Endothelial cell (in vitro differentiated cells): Measurements from ENCODE around the gene NSDHL. TPM values are rescaled to one million over a fixed set of nuclear protein-coding genes. Genes with fewer than 3 reads are reported as not detected.

ENCODE experiments used
- DNase-seq: peaks from one replicate; pipeline ENCODE4 v3.0.0; 2021; ENCODE audit warnings: low spot score
- H3K27ac Mint-ChIP-seq: one replicate; pipeline ENCODE4 v1.8.0; 2021; ENCODE audit warnings: mixed read lengths, inconsistent platforms; ENCODE audit not compliant: unreplicated experiment
- H3K27me3 Mint-ChIP-seq: one replicate; pipeline ENCODE4 v1.8.0; 2021; ENCODE audit warnings: mild to moderate bottlenecking, moderate library complexity, mixed read lengths, inconsistent platforms; ENCODE audit not compliant: unreplicated experiment
- H3K36me3 Mint-ChIP-seq: one replicate; pipeline ENCODE4 v1.8.0; 2021; ENCODE audit warnings: mild to moderate bottlenecking, low read depth, mixed read lengths, inconsistent platforms; ENCODE audit not compliant: unreplicated experiment
- H3K4me1 Mint-ChIP-seq: one replicate; pipeline ENCODE4 v1.8.0; 2021; ENCODE audit warnings: mild to moderate bottlenecking, mixed read lengths, inconsistent platforms; ENCODE audit not compliant: unreplicated experiment
- H3K4me3 Mint-ChIP-seq: one replicate; pipeline ENCODE4 v1.8.0; 2021; ENCODE audit warnings: mild to moderate bottlenecking, mixed read lengths, inconsistent platforms; ENCODE audit not compliant: unreplicated experiment
- H3K9me3 Mint-ChIP-seq: one replicate; pipeline ENCODE4 v1.8.0; 2021; ENCODE audit warnings: mixed read lengths, inconsistent platforms; ENCODE audit not compliant: unreplicated experiment
- total RNA-seq: library from RNA; stranded (reverse); fragmentation: NEBNext Ultra II Directional; extraction: Animal tissue kit (Norgen Biotek cat#: 25700); gene quantifications from one replicate; pipeline ENCODE4 v1.2.1, GENCODE V29; 2021; ENCODE audit not compliant: unreplicated experiment
- TF ChIP-seq, protein P1 (sequence below): fragments of 200-600 bp; sonication (generic); IDR thresholded peaks from one replicate; pipeline ENCODE4 v1.5.0; 2021; ENCODE audit warnings: antibody characterized with exemption; ENCODE audit not compliant: unreplicated experiment

Gene NSDHL
- total RNA-seq, 1 donor from 2014 or later = 26.5 TPM

DNA sequence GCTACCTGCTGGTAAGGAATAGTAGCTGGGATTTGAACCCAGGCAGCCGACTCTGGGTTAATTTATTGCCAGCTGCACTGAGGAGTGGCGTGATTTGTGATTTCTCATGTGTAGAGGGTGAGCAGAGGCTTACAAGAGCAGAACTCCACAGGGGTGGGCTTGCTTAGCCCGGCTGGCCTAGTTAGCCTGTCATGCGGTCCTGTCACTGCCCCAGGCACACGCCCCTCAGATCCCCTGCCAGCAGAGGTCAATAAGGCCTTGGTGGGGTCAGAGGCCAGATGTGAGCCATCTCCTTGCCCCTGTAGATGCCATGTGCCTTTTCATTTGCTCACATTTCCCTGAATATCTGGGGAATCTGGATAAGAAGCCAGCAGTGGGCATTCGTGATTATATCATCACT lies 13.4 kb downstream of the NSDHL start:
- Mint-ChIP-seq H3K4me1 (no peaks in the 10 kb centered on the region), H3K4me3 (no peak overlapping the region), H3K27ac (no peak overlapping the region), H3K9me3 (no peaks in the 10 kb centered on the region), H3K27me3 (peaks cover 1% of the 10 kb centered on the region), H3K36me3 (no peaks in the 10 kb centered on the region)
- TF ChIP-seq, protein P1, sequence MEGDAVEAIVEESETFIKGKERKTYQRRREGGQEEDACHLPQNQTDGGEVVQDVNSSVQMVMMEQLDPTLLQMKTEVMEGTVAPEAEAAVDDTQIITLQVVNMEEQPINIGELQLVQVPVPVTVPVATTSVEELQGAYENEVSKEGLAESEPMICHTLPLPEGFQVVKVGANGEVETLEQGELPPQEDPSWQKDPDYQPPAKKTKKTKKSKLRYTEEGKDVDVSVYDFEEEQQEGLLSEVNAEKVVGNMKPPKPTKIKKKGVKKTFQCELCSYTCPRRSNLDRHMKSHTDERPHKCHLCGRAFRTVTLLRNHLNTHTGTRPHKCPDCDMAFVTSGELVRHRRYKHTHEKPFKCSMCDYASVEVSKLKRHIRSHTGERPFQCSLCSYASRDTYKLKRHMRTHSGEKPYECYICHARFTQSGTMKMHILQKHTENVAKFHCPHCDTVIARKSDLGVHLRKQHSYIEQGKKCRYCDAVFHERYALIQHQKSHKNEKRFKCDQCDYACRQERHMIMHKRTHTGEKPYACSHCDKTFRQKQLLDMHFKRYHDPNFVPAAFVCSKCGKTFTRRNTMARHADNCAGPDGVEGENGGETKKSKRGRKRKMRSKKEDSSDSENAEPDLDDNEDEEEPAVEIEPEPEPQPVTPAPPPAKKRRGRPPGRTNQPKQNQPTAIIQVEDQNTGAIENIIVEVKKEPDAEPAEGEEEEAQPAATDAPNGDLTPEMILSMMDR = no peak
- no peak for DNase-seq

DNA sequence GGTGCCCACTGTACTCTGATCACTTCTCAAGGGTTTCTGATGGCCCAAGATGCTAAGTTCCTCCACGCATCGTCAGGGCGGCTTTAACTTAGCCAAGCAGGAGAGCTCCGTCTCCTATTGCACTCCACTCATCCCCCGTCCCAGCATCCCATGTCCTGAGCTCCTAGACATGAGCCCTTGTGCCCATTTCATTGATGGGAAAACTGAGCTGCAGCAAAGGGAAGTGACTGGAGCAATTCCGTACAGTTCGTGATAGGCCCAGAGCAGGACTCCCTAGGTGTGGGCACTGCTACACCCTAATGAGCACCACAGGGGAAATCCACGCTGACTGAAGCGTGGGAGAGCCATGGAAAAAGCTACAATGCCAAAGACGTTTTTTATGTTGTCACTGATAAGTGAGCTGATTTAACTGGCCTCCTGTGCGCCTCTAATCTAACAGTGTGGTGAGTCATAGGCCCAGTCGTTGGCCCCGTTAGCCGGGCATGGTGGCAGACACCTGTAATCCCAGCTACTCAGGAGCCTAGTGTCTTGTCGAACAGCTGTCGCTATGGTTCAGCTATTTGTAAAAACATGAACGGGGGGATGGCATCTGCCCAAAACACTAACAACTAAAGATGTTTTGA lies 14.9 kb downstream of the NSDHL start:
- Mint-ChIP-seq H3K9me3 (no peaks in the 10 kb centered on the region), H3K27ac (no peak overlapping the region), H3K4me1 (no peaks in the 10 kb centered on the region), H3K36me3 (no peaks in the 10 kb centered on the region), H3K4me3 (no peak overlapping the region), H3K27me3 (peaks cover 1% of the 10 kb centered on the region)
- DNase-seq = no peak
- TF ChIP-seq, protein P1 = no peak

DNA sequence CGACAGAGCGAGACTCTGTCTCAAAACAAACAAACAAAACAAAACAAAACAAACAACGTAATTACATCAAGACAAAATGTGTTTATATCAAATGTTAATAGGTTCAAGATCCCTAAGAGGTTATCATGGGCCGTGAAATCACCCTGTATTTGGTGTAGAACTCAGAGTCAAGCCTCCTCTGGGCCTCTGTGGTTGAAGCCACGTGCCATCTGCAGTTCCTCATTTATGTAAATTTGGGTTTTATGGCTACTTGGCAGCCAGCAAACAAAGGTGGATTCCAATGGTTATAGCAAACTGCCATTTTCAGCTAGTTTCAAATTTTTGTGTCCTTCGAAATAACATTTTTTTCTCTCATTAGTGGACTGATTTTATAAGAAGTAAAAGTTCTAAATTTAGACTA lies 16.4 kb downstream of the NSDHL start:
- peaks cover 6% of the 10 kb centered on the region for H3K36me3 Mint-ChIP-seq
- TF ChIP-seq, protein P1 = no peak
- no peak for DNase-seq
- no peak overlapping the region for H3K4me3 Mint-ChIP-seq
- no peaks in the 10 kb centered on the region for H3K4me1 Mint-ChIP-seq
- no peak overlapping the region for H3K27ac Mint-ChIP-seq
- no peaks in the 10 kb centered on the region for H3K9me3 Mint-ChIP-seq
- H3K27me3 Mint-ChIP-seq = peaks cover 1% of the 10 kb centered on the region

DNA sequence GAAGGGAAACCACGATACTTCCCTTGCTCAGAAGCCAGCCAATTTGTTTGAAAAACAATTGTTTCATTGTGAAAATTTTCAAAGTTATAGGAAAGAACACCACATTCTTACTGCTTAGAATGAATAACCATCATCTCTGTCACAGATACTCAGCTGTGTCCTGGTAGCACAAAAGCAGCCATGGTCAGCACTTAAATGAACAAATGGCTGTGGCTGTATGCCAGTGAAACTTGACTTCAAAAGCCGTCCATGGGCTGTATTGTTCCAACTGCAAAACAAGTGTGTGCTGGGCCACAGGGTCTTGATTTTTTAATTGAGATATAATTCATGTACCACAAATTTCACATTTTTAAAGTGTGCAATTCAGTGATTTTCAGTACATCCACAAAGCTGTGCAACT lies 19.6 kb downstream of the NSDHL start:
- no peaks in the 10 kb centered on the region for H3K9me3 Mint-ChIP-seq
- no peak overlapping the region for H3K27ac Mint-ChIP-seq
- no peak for DNase-seq
- H3K36me3 Mint-ChIP-seq = peaks cover 21% of the 10 kb centered on the region
- TF ChIP-seq, protein P1 = no peak
- H3K4me1 Mint-ChIP-seq = no peaks in the 10 kb centered on the region
- no peak overlapping the region for H3K4me3 Mint-ChIP-seq
- peaks cover 1% of the 10 kb centered on the region for H3K27me3 Mint-ChIP-seq

DNA sequence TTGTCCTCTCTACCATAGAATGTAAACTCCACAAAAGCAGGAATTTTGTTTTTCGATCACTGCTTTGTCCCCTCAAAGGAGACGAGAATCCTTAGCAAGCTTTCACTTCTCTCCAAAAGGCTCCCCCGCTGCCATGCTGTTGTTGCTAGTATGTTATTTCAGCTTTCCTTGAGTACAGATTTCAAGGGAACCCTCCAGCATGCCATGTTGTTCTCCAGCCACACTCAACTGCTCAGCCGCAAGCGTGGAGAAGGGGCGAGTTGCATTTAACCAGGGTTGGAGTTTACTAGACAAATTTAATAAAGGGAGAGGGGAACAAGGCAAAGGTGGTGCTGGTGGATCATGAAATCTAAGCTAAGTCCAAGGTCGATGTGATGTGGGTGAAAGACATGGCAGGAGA lies 23.1 kb downstream of the NSDHL start:
- H3K4me3 Mint-ChIP-seq = no peak overlapping the region
- no peaks in the 10 kb centered on the region for H3K27me3 Mint-ChIP-seq
- TF ChIP-seq, protein P1 = no peak
- no peaks in the 10 kb centered on the region for H3K4me1 Mint-ChIP-seq
- no peaks in the 10 kb centered on the region for H3K9me3 Mint-ChIP-seq
- no peak overlapping the region for H3K27ac Mint-ChIP-seq
- peaks cover 21% of the 10 kb centered on the region for H3K36me3 Mint-ChIP-seq
- no peak for DNase-seq
